Transverse colon (tissue), 4 donors: ENCODE measurements around the gene METRNL. TPM values are rescaled to one million over a fixed set of nuclear protein-coding genes. Genes with fewer than 3 reads are reported as not detected.

ENCODE experiments used
- DNase-seq: peaks from one replicate; pipeline ENCODE4 v3.0.0-alpha.2; 2019
- H3K27ac ChIP-seq, 4 donors: fragments of 200-600 bp; sonication (generic); 2 replicates each; pipeline ENCODE4 v1.5.1; 2016 to 2018; ENCODE audit warnings: inconsistent platforms in 4 of 4
- H3K27me3 ChIP-seq: fragments of 200-600 bp; sonication (generic); 2 replicates; pipeline ENCODE4 v1.5.1; 2017; ENCODE audit warnings: inconsistent platforms
- H3K36me3 ChIP-seq, 4 donors: fragments of 200-600 bp; sonication (generic); 2 replicates each; pipeline ENCODE4 v1.5.1; 2017 to 2019; ENCODE audit warnings: inconsistent platforms in 4 of 4
- H3K4me1 ChIP-seq, 4 donors: fragments of 200-600 bp; sonication (generic); 2 replicates each; pipeline ENCODE4 v1.5.1; 2017 to 2020; ENCODE audit warnings: inconsistent platforms in 4 of 4
- H3K4me3 ChIP-seq, 4 donors: fragments of 200-600 bp; sonication (generic); 1 replicate in 1 of 4; 2 replicates in 3 of 4; pipeline versions ENCODE4 v1.5.1 to v1.6.1; 2017 to 2019; ENCODE audit warnings: inconsistent platforms in 4 of 4
- H3K9me3 ChIP-seq, 2 donors: fragments of 200-600 bp; sonication (generic); 2 replicates each; pipeline ENCODE4 v1.5.1; 2017 to 2019; ENCODE audit warnings: inconsistent platforms in 2 of 2
- EP300 ChIP-seq: sonication (generic); formaldehyde crosslinking; IDR thresholded peaks from one replicate; pipeline ENCODE4 v1.6.1; 2017; ENCODE audit warnings: antibody characterized with exemption, low read depth
- POLR2A ChIP-seq: fragments of 450-650 bp; IDR thresholded peaks from one replicate; pipeline ENCODE4 v1.6.1; 2016; ENCODE audit warnings: antibody characterized with exemption, mild to moderate bottlenecking, moderate library complexity
- POLR2AphosphoS5 ChIP-seq, 3 donors: sonication (generic); formaldehyde crosslinking; IDR thresholded peaks; one replicate each; pipeline ENCODE4 v1.6.1; 2016; ENCODE audit warnings: antibody characterized with exemption in 3 of 3
- WGBS, 2 donors: methylation state at CpG; one replicate each; pipeline ENCODE4 v1.1.5; 2018; ENCODE audit warnings: low coverage in 1 of 2; 5-methylcytosine and 5-hydroxymethylcytosine counted together
- in situ Hi-C, 4 donors: fragments of 200-750 bp; cut with MboI; loops; one replicate each; pipeline versions ENCODE4 v1.15.0 to v1.15.1; 2017; ENCODE audit warnings: low sequenced_read_pairs in 3 of 4, low pct_ligation_motif_present in 1 of 4, low pct_unique_long_range_greater_than_20kb in 1 of 4
- intact Hi-C: fragments of 100-400 bp; cut with DNase I; formaldehyde crosslinking; loops from one replicate; pipeline ENCODE4 v1.15.1; 2023; ENCODE audit warnings: low total_unique reads
- total RNA-seq, 4 donors: library from RNA; depleted of rRNA; stranded (reverse); fragments of >200 nt; gene quantifications; one replicate each; pipeline ENCODE4 v1.1.0, GENCODE V29; 2016
- TF ChIP-seq, protein P1 (sequence below), 5 experiments: fragments of 200-600 bp in 3 of 5; fragments of 450-650 bp in 2 of 5; sonication (generic) in 3 of 5; IDR thresholded peaks; 1 replicate in 2 of 5; 2 replicates in 3 of 5; pipeline ENCODE4 v1.5.1; 2016 to 2017; ENCODE audit warnings: antibody characterized with exemption in 5 of 5, inconsistent platforms in 3 of 5, mild to moderate bottlenecking in 2 of 5, moderate library complexity in 1 of 5

METRNL gene
- total RNA-seq, 4 donors from 2014 or later = 46.8 to 325 (median 112) TPM

DNA sequence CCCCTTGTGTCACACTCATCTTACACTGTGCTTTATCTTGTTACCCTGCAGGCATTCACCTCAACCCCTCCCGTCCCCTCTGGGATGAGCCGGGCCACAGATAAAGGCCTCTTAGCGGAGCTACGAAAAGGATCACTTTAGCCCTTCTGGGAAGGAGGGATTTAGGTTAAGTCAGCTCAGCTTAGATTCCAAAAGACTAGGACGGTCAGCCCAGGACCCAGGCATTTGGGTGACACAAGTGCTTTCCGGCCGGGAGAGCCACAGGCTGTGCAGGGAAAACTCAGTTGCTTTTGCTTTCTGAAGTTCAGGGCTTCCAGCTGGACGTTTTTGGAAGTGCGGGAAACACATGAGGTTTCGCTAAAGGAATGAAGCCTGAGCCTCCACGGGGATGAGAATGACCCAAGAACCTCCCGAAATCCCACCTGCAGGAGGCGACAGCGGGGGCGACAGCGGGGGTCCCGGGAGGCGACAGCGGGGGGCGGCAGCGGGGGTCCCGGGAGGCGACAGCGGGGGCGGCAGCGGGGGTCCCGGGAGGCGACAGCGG, 11.6 kb upstream of the METRNL start:
- no peaks in the 10 kb centered on the region for H3K36me3 ChIP-seq
- no peak overlapping the region for H3K27ac ChIP-seq
- no peak for TF ChIP-seq POLR2AphosphoS5 (IDR thresholded peaks at IDR 0.05)
- TF ChIP-seq POLR2A = no peak
- TF ChIP-seq, protein P1, sequence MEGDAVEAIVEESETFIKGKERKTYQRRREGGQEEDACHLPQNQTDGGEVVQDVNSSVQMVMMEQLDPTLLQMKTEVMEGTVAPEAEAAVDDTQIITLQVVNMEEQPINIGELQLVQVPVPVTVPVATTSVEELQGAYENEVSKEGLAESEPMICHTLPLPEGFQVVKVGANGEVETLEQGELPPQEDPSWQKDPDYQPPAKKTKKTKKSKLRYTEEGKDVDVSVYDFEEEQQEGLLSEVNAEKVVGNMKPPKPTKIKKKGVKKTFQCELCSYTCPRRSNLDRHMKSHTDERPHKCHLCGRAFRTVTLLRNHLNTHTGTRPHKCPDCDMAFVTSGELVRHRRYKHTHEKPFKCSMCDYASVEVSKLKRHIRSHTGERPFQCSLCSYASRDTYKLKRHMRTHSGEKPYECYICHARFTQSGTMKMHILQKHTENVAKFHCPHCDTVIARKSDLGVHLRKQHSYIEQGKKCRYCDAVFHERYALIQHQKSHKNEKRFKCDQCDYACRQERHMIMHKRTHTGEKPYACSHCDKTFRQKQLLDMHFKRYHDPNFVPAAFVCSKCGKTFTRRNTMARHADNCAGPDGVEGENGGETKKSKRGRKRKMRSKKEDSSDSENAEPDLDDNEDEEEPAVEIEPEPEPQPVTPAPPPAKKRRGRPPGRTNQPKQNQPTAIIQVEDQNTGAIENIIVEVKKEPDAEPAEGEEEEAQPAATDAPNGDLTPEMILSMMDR (IDR thresholded peaks at IDR 0.05) = no peak
- TF ChIP-seq EP300 = no peak
- H3K4me1 ChIP-seq = peaks cover 0 to 7% (median 1%) of the 10 kb centered on the region in 4 donors
- in situ Hi-C loops = no loop called here
- no peaks in the 10 kb centered on the region for H3K9me3 ChIP-seq
- DNase-seq = no peak
- no peaks in the 10 kb centered on the region for H3K27me3 ChIP-seq
- intact Hi-C loops = no loop called here
- 67% methylated on average over 22 of the region's 29 CpGs; no CpG with 5 or more reads in 1 of the 2 donors for WGBS, 2 donors
- no peak overlapping the region for H3K4me3 ChIP-seq

DNA sequence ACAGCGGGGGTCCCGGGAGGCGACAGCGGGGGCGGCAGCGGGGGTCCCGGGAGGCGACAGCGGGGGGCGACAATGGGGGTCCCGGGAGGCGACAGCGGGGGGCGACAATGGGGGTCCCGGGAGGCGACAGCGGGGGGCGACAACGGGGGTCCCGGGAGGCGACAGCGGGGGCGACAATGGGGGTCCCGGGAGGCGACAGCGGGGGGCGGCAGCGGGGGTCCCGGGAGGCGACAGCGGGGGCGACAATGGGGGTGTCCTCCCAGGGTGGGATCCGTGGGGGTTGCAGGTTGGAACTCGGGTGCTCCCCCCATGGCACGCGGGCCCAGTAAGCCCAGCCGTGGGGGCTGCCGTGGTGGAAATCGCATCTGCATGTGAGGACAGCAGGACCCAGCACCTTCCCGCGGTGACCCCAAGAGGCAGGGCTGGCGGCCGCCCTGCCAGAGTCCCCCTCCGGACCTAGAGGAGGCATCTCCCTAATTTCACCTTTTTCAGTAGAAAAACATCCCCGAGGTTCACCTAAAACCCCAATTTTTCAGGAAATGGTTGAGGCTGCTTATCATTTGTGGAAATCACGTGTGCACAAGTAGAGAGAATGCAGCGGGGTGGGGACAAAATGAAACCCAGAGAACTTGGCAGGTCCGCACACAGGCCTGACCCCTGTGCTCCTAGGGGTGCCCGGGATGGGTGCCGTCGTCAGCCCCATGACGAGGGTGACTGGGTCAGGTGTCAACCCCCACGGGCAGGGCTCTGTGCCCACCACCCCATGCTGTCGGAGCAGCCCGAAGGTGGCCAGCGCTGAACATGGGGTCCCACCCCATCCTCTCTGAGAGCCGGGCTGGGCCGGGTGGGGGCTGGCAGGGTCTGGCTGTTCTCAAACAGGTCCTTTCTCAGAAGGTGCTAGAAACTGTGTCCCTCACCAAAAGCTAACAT, 10.5 kb upstream of the METRNL start:
- WGBS, 2 donors = 66% methylated on average over 31 of the region's 58 CpGs; no CpG with 5 or more reads in 1 of the 2 donors
- Histone ChIP-seq H3K36me3 (no peaks in the 10 kb centered on the region), H3K27me3 (no peaks in the 10 kb centered on the region), H3K9me3 (no peaks in the 10 kb centered on the region), H3K4me1 (peaks cover 7 to 18% (median 8%) of the 10 kb centered on the region in 4 donors), H3K4me3 (no peak overlapping the region), H3K27ac (no peak overlapping the region)
- intact Hi-C loops = no loop called here
- TF ChIP-seq, protein P1 (IDR thresholded peaks at IDR 0.05) = no peak
- TF ChIP-seq EP300 (no peak), POLR2AphosphoS5 (IDR thresholded peaks at IDR 0.05) (no peak), POLR2A (no peak)
- DNase-seq = no peak
- in situ Hi-C loops = no loop called here

DNA sequence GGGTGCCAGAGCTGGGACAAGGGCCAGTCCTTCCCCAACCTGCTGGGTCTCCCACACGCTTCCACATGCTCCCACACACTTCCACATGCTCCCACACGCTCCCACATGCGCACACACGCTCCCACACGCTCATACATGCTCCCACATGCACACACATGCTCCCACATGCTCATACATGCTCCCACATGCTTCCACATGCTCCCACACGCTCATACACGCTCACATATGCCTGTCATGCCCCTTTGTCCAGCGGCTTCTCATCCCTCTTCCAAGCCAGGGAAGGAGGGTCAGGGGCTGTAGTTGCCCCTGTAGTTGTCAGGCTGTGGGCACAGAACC, 9.9 kb upstream of the METRNL start:
- no peaks in the 10 kb centered on the region for H3K9me3 ChIP-seq
- WGBS, 2 donors = 86 to 89% methylated on average over 6 to 8 of the region's 8 CpGs
- TF ChIP-seq, protein P1 (IDR thresholded peaks at IDR 0.05) = no peak
- no peak for TF ChIP-seq POLR2A
- TF ChIP-seq POLR2AphosphoS5 (IDR thresholded peaks at IDR 0.05) = no peak
- no peak for TF ChIP-seq EP300
- H3K4me1 ChIP-seq = peaks cover 7 to 19% (median 9%) of the 10 kb centered on the region in 4 donors
- no peak for DNase-seq
- in situ Hi-C loops (no loop called here), intact Hi-C loops (no loop called here)
- H3K27ac ChIP-seq = no peak overlapping the region
- no peak overlapping the region for H3K4me3 ChIP-seq
- no peaks in the 10 kb centered on the region for H3K27me3 ChIP-seq
- H3K36me3 ChIP-seq = no peaks in the 10 kb centered on the region

DNA sequence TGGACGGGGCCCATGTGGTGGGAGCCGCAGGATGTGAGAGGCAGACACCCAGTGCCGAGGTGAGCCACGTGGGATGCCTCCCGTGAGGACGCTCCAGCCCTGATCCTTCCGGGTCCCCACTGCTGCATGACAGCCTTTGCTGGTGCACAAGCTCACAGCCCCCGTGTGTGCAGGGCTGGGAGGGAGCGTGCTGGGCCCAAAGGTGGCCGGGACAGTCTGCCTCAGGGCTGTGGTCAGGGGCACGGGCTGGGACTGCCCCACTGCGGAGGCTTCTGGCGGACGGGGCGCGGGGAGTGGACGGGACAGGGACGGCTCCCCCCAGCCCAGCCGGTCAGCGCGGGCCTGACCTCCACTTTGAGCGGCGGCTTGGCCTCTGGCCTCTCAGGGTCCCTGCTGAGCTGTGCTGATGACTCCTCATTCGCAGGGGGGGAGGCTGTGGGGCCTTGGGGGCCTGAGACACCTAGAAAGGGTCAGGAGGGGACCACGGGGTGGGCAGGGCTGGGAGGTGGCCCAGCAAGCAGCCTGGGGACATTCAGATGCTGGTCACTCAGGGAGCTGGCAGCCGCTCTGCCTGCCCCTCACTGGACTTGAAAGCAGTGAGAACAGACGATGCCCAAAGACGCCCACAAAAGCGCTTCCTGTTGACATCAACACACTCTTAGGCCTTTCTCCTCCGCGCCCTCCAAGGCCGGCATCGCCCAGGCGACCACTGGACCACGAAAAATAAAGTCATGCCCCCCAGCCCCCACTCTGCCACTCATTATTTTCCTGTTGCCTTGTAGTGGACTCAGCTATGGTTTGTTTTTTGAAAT, 9.3 kb upstream of the METRNL start:
- Histone ChIP-seq H3K4me1 (peaks cover 7 to 14% (median 9%) of the 10 kb centered on the region in 4 donors), H3K27me3 (no peaks in the 10 kb centered on the region), H3K4me3 (no peak overlapping the region), H3K36me3 (no peaks in the 10 kb centered on the region), H3K9me3 (no peaks in the 10 kb centered on the region), H3K27ac (no peak overlapping the region)
- WGBS, 2 donors = 77 to 90% methylated on average over 2 to 34 of the region's 35 CpGs
- no peak for DNase-seq
- intact Hi-C loops = no loop called here
- no peak for TF ChIP-seq POLR2AphosphoS5 (IDR thresholded peaks at IDR 0.05)
- TF ChIP-seq, protein P1 (IDR thresholded peaks at IDR 0.05) = no peak
- TF ChIP-seq EP300 = no peak
- TF ChIP-seq POLR2A = no peak
- in situ Hi-C loops = no loop called here
